Keratinocyte (primary cell): ENCODE data around the gene DOCK1. TPM values are rescaled to one million over a fixed set of nuclear protein-coding genes. Genes with fewer than 3 reads are reported as not detected.

ENCODE experiments used
- DNase-seq: peaks from one replicate; pipeline ENCODE4 v3.0.0-alpha.2; 2011; ENCODE audit warnings: low read depth, missing footprints, low spot score
- FAIRE-seq: peaks from 2 replicates; lab custom pipeline; 2011; peaks lifted over from hg19 to GRCh38; lab: Jason Lieb, UNC
- H2AFZ ChIP-seq: 2 replicates; pipeline ENCODE4 v1.6.0; 2012; ENCODE audit warnings: low read length, control low read depth, inconsistent platforms; ENCODE audit not compliant: control insufficient read depth
- H3K27ac ChIP-seq: 2 replicates; pipeline ENCODE4 v1.5.1; 2011; ENCODE audit warnings: low read length; ENCODE audit not compliant: control insufficient read depth, insufficient read depth
- H3K27me3 ChIP-seq: 3 replicates; pipeline ENCODE4 v1.6.0; 2011; ENCODE audit warnings: low read length; ENCODE audit not compliant: control insufficient read depth, insufficient read depth; ENCODE audit errors: extremely low read depth
- H3K36me3 ChIP-seq, 2 experiments: 2 replicates in 1 of 2; 3 replicates in 1 of 2; pipeline ENCODE4 v1.5.1; 2011; ENCODE audit warnings: low read length in 2 of 2, mild to moderate bottlenecking in 1 of 2; ENCODE audit not compliant: control insufficient read depth in 2 of 2, insufficient read depth in 2 of 2; ENCODE audit errors: extremely low read depth in 1 of 2
- H3K4me1 ChIP-seq: 3 replicates; pipeline ENCODE4 v1.5.1; 2011; ENCODE audit warnings: low read length; ENCODE audit not compliant: control insufficient read depth, insufficient read depth; ENCODE audit errors: extremely low read depth
- H3K4me2 ChIP-seq: 3 replicates; pipeline ENCODE4 v1.6.0; 2011; ENCODE audit warnings: low read depth, low read length; ENCODE audit not compliant: control insufficient read depth, insufficient read depth; ENCODE audit errors: extremely low read depth
- H3K4me3 ChIP-seq, 3 experiments: fragments of 200-600 bp in 1 of 3; sonication (generic) in 1 of 3; 2 replicates in 2 of 3; 3 replicates in 1 of 3; pipeline ENCODE4 v1.5.1; 2011 to 2016; ENCODE audit warnings: low read length in 3 of 3, mild to moderate bottlenecking in 3 of 3, control low read depth in 2 of 3, inconsistent platforms in 1 of 3, low read depth in 1 of 3, mixed read lengths in 1 of 3, mixed run types in 1 of 3, moderate library complexity in 1 of 3; ENCODE audit not compliant: control insufficient read depth in 2 of 3, insufficient read depth in 2 of 3; ENCODE audit errors: extremely low read depth in 1 of 3
- H3K79me2 ChIP-seq: 2 replicates; pipeline ENCODE4 v1.6.0; 2012; ENCODE audit warnings: low read length; ENCODE audit not compliant: control insufficient read depth, insufficient read depth
- H3K9ac ChIP-seq: 3 replicates; pipeline ENCODE4 v1.6.0; 2011; ENCODE audit warnings: low read length; ENCODE audit not compliant: control insufficient read depth, insufficient read depth; ENCODE audit errors: extremely low read depth
- H3K9me1 ChIP-seq: 3 replicates; pipeline ENCODE4 v1.6.0; 2011; ENCODE audit warnings: low read length; ENCODE audit not compliant: control insufficient read depth, insufficient read depth; ENCODE audit errors: extremely low read depth
- H3K9me3 ChIP-seq: 2 replicates; pipeline ENCODE4 v1.5.1; 2012; ENCODE audit warnings: low read depth, low read length; ENCODE audit not compliant: control insufficient read depth
- H4K20me1 ChIP-seq: 3 replicates; pipeline ENCODE4 v1.6.0; 2011; ENCODE audit warnings: low read length; ENCODE audit not compliant: control insufficient read depth, insufficient read depth; ENCODE audit errors: extremely low read depth
- EZH2 ChIP-seq: IDR thresholded peaks from one replicate; pipeline ENCODE4 v1.6.1; 2012; ENCODE audit warnings: inconsistent platforms, mild to moderate bottlenecking, low read length, moderate library complexity
- dilution Hi-C: fragments of 300-500 bp; cut with MboI; formaldehyde crosslinking; loops from one replicate; pipeline ENCODE4 v1.7.0; 2020; ENCODE audit warnings: low sequenced_read_pairs; ENCODE audit not compliant: extremely low pct_ligation_motif_present
- polyA plus RNA-seq, 5 experiments: library from polyadenylated mRNA; depleted of rRNA in 3 of 5; stranded (reverse) in 3 of 5; stranded (forward) in 1 of 5; unstranded in 1 of 5; fragments of >200 nt; gene quantifications; 1 replicate in 1 of 5; 2 replicates in 3 of 5; 3 replicates in 1 of 5; pipeline versions ENCODE4 v1.2.1 to v1.2.3, GENCODE V29; 2011 to 2012; ENCODE audit warnings: missing spikeins in 2 of 5, low read depth in 1 of 5, low replicate concordance in 1 of 5
- TF ChIP-seq, protein P1 (sequence below), 3 experiments: IDR thresholded peaks in 1 of 3; conservative IDR thresholded peaks in 1 of 3; optimal IDR thresholded peaks in 1 of 3; 2 replicates in 2 of 3; 3 replicates in 1 of 3; pipeline versions ENCODE3 to v1.5.1; 2011; ENCODE audit warnings: low read length in 3 of 3, mild to moderate bottlenecking in 3 of 3, moderate library complexity in 2 of 3, control low read depth in 1 of 3, inconsistent platforms in 1 of 3; ENCODE audit not compliant: insufficient read depth in 2 of 3; ENCODE audit errors: extremely low read depth in 1 of 3

DOCK1 gene
- polyA plus RNA-seq, 1 donor (not counting 4 experiments of a cell fraction or from before 2014, with no cell fraction given) = 15.7 TPM

DNA sequence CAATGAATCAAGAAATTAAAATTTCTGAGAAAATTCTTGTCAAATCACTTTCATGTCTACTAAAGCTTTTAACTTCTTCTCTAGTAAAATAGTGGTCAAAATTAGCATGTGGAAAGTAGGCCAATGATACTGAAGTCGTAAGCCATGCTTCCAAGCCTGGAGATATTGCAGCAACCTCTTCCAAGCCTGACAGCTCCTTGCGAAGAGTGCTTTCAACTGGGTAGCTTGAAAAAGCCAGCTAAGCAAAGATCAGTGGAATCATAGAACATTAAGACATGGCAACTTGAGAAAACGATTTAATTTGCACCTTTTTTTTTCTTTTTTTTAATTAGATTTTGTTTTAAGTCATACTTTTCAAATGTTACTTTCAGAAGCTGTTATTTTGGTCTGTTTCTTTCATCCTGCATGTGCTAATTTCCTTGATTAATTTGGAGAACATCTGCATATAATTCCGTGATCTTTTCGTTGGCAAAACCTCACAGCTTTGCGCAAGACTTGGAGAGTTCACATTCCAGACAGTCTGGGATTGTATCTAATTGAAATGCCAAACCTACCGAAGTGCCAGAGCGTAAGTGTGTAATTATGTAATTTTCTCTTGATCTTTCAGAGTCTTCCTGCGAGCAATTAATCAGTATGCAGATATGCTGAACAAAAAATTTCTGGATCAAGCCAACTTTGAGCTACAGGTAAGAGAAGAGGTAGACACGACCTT lies 433.3 kb downstream of the DOCK1 start:
- no peaks in the 10 kb centered on the region for H3K9me3 ChIP-seq
- no peaks in the 10 kb centered on the region for H3K27me3 ChIP-seq
- DNase-seq = no peak
- H3K79me2 ChIP-seq = no peaks in the 10 kb centered on the region
- H3K27ac ChIP-seq = no peak overlapping the region
- no peak overlapping the region for H3K4me2 ChIP-seq
- dilution Hi-C loops = no loop called here
- H2AFZ ChIP-seq = no peak overlapping the region
- no peak overlapping the region for H3K9ac ChIP-seq
- H4K20me1 ChIP-seq = no peaks in the 10 kb centered on the region
- TF ChIP-seq EZH2 = no peak
- TF ChIP-seq, protein P1, sequence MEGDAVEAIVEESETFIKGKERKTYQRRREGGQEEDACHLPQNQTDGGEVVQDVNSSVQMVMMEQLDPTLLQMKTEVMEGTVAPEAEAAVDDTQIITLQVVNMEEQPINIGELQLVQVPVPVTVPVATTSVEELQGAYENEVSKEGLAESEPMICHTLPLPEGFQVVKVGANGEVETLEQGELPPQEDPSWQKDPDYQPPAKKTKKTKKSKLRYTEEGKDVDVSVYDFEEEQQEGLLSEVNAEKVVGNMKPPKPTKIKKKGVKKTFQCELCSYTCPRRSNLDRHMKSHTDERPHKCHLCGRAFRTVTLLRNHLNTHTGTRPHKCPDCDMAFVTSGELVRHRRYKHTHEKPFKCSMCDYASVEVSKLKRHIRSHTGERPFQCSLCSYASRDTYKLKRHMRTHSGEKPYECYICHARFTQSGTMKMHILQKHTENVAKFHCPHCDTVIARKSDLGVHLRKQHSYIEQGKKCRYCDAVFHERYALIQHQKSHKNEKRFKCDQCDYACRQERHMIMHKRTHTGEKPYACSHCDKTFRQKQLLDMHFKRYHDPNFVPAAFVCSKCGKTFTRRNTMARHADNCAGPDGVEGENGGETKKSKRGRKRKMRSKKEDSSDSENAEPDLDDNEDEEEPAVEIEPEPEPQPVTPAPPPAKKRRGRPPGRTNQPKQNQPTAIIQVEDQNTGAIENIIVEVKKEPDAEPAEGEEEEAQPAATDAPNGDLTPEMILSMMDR (optimal IDR thresholded peaks at IDR 0.05 in 1 of 3, IDR thresholded peaks at IDR 0.05 in 1 of 3, conservative IDR thresholded peaks at IDR 0.05 in 1 of 3; ENCODE audit: extremely low read depth in 1 of 3, insufficient read depth in 2 of 3, low read length in 3 of 3) = no peak
- no peaks in the 10 kb centered on the region for H3K4me1 ChIP-seq
- no peaks in the 10 kb centered on the region for H3K9me1 ChIP-seq
- H3K36me3 ChIP-seq = peaks cover 0 to 2% of the 10 kb centered on the region in 2 experiments
- FAIRE-seq = peak; percentile 53
- no peak overlapping the region for H3K4me3 ChIP-seq

DNA sequence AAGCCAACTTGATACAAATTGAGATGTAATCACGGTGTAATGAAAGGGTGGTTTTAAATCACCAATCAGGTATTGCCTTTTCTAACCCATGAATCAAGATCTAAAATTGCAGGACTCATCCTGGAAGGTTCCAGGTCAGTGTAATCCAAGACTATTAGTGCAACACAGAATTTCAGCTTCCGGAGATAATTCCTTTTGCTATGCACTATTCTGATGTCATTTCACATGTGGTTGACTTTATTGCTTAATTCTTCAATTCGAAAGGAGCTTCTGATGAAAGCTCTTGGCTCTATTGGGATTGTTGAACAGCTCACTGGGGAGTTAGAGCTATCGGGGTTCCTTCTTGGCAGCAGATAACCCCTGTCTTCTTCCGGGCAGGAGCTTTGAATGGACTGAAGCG lies 438.6 kb downstream of the DOCK1 start:
- Histone ChIP-seq H3K9ac (no peak overlapping the region), H4K20me1 (no peaks in the 10 kb centered on the region), H3K27me3 (no peaks in the 10 kb centered on the region), H3K27ac (no peak overlapping the region), H3K4me3 (no peak overlapping the region), H3K9me3 (no peaks in the 10 kb centered on the region), H2AFZ (no peak overlapping the region), H3K4me1 (no peaks in the 10 kb centered on the region), H3K79me2 (no peaks in the 10 kb centered on the region), H3K9me1 (no peaks in the 10 kb centered on the region), H3K4me2 (no peak overlapping the region), H3K36me3 (peaks cover 0 to 4% of the 10 kb centered on the region in 2 experiments)
- dilution Hi-C loops = no loop called here
- FAIRE-seq (no peak), DNase-seq (no peak)
- TF ChIP-seq EZH2 = no peak
- TF ChIP-seq, protein P1 (optimal IDR thresholded peaks at IDR 0.05 in 1 of 3, IDR thresholded peaks at IDR 0.05 in 1 of 3, conservative IDR thresholded peaks at IDR 0.05 in 1 of 3; ENCODE audit: extremely low read depth in 1 of 3, insufficient read depth in 2 of 3, low read length in 3 of 3) = no peak
